ENCODE data around the gene FMNL3.

FMNL3 gene

GRCh38 chr12:49635656-49636055, 71.5 kb downstream of the FMNL3 start:
- intact Hi-C loops (cut with DNase I), result no loop called here
- DNase-seq, result peak in 1 of 10 donors; percentile 58

- intact Hi-C loops (cut with DNase I), result no loop called here
- DNase-seq, result peak in 1 of 10 donors; percentile 71
These were observed 72.2 kb downstream of the FMNL3 start for GRCh38 chr12:49635036-49635435.

- intact Hi-C loops (cut with DNase I), result no loop called here
- DNase-seq, result no peak
These were observed 73.4 kb downstream of the FMNL3 start for GRCh38 chr12:49633703-49634345.

- intact Hi-C loops (cut with DNase I), result no loop called here
- DNase-seq, result no peak
These were observed 74.1 kb downstream of the FMNL3 start for GRCh38 chr12:49632986-49633702.

GRCh38 chr12:49632401-49632800, 74.8 kb downstream of the FMNL3 start:
- DNase-seq, result peak in 1 of 10 donors; percentile 1
- intact Hi-C loops (cut with DNase I), result no loop called here

- no peak for DNase-seq
- intact Hi-C loops (cut with DNase I), result no loop called here
These were observed 75.8 kb downstream of the FMNL3 start for GRCh38 chr12:49631336-49631907.

GRCh38 chr12:49627752-49628360, 79.3 kb downstream of the FMNL3 start:
- DNase-seq, result no peak
- intact Hi-C loops (cut with DNase I), result no loop called here

- intact Hi-C loops (cut with DNase I), result no loop called here
- DNase-seq, result no peak
These were observed 80.4 kb downstream of the FMNL3 start for GRCh38 chr12:49626836-49627235.

- intact Hi-C loops (cut with DNase I), result no loop called here
- DNase-seq, result no peak
These were observed 80.9 kb downstream of the FMNL3 start for GRCh38 chr12:49626169-49626835.

GRCh38 chr12:49624921-49625577, 82.2 kb downstream of the FMNL3 start:
- DNase-seq, result no peak
- intact Hi-C loops (cut with DNase I), result loop anchor here (5.0 kb wide), 1 partner anchor 58 kb away; the partner anchor contains the start of gene MCRS1

GRCh38 chr12:49623142-49623904, 83.9 kb downstream of the FMNL3 start, which contains the start of gene PRPF40B:
PRPF40B (plus strand) TSS chr12:49623561; CDS start chr12:49623591, 30 bp downstream.
- peak; percentile 78 to 98 (median 86) for DNase-seq
- intact Hi-C loops (cut with DNase I), result loop anchor here (5.0 kb wide), 1 partner anchor 56 kb away; the partner anchor contains the start of gene MCRS1

- intact Hi-C loops (cut with DNase I), result loop anchor here (5.0 kb wide), 1 partner anchor 55 kb away; the partner anchor contains the start of gene MCRS1
- DNase-seq, result peak in 1 of 10 donors; percentile 80
These were observed 84.6 kb downstream of the FMNL3 start for GRCh38 chr12:49622501-49623141.

- peak in 1 of 10 donors; percentile 60 for DNase-seq
- intact Hi-C loops (cut with DNase I), result loop anchor here (5.0 kb wide), 1 partner anchor 55 kb away; the partner anchor contains the start of gene MCRS1
These were observed 85.3 kb downstream of the FMNL3 start for GRCh38 chr12:49621651-49622500.

GRCh38 chr12:49619286-49619685, 87.9 kb downstream of the FMNL3 start:
- DNase-seq, result no peak
- intact Hi-C loops (cut with DNase I), result no loop called here

GRCh38 chr12:49618576-49618975, 88.6 kb downstream of the FMNL3 start:
- no peak for DNase-seq
- intact Hi-C loops (cut with DNase I), result no loop called here

GRCh38 chr12:49616533-49617219, 90.5 kb downstream of the FMNL3 start:
- no peak for DNase-seq
- intact Hi-C loops (cut with DNase I), result no loop called here

GRCh38 chr12:49615725-49616124, 91.5 kb downstream of the FMNL3 start:
- no peak for DNase-seq
- intact Hi-C loops (cut with DNase I), result no loop called here
